GM18873 (cell line): ENCODE data around the gene SRGAP1.
"Not testable (repeated sequence)": the region's sequence is repeated elsewhere in the genome, so short reads cannot be mapped to it uniquely, and the experiment has no call there.

Experiments
- ATAC-seq: cut with Tn5 transposase; IDR thresholded peaks from one replicate; pipeline ENCODE4 v1.9.1; 2021; ENCODE audit warnings: mild to moderate bottlenecking, moderate library complexity, moderate number of reproducible peaks; ENCODE audit not compliant: unreplicated experiment, low FRiP score

SRGAP1 gene

DNA sequence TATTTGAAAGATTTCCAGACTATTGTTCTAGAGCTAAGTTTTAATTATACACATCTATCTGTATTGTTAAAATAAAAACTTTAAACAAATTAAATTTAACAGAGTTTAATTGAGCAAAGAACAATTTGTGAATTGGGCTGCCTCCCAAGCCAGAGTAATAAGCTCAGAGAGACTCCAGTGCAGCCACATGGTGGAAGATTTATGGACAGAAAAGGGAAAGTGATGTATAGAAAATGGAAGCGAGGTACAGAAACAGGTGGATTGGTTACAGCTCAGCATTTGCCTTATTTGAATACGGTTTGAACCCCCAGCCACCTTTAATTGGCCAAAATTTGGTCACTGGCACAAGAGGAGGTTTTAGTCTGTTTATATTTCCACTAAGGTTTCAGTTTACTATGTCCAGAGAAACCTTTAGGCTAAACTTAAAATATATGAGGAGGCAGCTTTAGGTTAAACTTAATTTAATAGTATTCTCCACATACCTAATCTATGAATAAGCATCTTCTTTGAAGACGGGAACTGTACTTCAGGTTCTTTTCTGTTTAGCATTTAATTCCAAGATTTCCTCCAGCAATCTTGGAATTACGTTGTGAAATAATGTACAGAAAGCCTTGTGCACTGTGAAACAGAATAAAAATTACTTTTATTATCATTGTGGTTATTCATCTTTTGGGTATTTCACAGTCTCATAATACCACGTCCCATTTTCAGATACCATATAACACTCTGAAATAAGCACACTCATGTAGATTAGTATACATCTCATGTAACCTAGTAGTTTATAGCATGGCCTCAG is 19.4 kb downstream of the SRGAP1 start:
- ATAC-seq: no peak

DNA sequence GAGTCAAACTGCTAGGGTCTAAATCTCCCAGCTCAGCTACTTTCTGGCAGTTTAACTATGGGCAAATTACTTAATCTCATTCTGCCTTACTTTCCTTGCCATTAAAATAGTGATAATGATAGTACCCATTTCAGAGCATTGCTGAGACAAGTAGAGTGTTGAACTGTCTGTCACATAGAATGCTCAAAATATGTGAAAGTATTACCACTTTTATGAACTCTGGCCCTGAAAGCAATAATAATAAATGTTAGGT is 19.9 kb downstream of the SRGAP1 start:
- ATAC-seq: no peak

DNA sequence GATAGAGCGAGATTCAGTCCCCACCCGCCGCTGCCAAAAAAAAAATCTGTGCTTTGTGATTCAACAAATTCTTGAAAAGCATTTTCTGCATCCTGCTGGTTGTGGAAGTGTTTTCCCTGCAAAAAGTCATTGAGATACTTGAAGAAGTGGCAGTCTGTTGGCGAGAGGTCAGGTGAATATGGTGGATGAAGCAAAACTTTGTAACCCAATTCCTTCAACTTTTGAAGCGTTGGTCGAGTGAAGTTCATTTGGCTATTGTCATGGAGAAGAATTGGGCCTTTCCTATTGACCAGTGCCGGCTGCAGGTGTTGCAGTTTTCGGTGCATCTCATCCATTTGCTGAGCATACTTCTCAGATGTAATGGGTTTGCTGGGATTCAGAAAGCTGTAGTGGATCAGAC is 20.9 kb downstream of the SRGAP1 start:
- ATAC-seq: no peak

DNA sequence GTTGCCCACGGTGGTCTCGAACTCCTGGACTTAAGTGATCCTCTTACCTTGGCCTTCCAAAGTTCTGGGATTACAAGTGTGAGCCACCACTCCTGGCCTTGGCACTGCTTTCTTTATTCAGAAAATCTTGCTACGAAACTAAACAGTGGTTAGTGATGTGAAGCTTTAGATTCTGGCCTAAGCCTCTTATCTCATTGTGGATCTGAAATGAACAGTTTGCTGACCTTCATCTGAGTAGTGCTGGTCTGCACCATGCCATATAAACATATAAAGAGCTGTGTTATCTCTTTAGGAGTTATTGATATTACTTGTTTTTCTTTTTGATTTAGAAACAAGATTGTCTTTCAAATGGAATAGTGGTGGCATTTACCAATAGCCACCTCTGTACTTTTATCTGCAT is 22.6 kb downstream of the SRGAP1 start:
- no peak for ATAC-seq

DNA sequence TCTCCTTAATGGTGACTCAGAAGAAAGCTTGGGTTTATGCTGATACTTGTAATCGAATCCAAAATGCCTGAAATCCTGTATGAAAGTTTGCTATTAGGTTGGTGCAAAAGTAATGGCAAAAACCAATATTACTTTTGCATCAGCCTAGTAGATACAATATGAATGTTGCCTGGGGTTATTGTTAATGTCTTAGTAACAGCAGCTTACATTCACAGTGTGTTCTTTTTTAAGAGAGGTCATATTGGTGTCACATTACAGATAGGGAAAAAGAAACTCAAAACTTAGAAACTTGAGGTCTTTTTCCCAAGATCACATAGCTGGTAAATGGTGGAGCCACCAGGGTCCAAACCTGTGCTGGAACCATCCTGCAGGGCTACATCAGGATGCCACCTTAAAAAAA is 25.2 kb downstream of the SRGAP1 start:
- no peak for ATAC-seq

DNA sequence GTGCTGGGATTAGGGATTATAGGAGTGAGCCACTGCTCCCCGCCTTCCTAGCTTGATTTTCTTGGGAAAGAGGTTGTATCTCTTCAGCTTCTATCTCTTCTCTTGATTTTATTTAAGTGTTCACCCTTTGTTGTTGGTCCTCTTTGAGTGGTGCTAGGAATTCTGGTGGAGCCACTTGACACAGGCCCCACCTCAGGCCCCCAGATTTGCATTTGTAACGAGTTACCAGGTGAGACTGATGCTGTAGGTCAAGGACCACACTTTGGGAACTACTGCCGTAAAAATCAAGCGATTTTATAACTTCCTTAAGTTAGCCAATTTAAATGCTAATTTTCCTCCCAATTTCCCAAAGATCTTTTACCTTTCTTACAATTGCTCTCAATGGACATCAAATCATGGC is 26.3 kb downstream of the SRGAP1 start:
- ATAC-seq: no peak

DNA sequence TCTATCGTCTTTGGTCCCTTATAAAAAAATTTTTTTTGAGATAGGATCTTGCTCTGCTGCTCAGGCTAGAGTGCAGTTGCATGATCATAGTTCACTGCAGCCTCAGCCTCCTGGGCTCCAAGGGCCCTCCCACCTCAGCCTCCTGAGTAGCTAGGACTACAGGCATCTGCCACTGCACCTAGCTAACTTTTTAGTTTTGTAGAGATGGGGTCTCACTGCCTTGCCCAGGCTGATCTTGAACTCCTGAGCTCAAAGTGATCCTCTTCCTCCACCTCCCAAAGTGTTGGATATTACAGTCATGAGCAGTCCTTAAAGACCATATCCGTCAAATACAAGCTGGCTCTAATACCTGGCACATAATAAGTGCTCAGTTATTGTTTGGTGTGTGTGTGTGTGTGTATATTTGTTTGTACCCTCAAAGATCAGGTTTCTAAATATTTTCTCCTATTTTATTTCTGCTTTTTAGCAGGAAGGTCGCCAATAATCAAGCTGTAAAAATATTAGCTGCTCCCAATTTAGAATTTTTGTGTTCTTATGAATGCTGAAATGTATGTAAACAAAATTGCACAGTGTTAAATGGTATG is 30.5 kb downstream of the SRGAP1 start:
- no peak for ATAC-seq

DNA sequence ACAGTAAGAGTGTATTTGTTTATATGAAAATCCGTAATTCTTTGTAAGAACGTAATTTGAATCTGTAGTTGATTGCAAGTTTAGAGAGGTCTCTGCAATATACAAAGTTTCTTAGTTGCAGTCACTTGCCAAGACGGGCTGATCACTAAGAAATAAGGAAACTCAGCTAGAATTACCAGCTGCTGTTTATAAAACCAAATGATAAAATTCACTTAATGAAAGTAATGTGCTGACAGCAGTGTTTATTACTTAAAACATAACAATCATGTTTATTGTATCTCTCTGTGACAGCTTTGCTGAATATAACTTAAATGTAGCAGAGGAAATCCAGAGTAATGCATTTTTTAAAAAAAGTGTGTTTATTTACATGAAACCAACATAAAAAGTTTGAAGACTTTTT is 31.2 kb downstream of the SRGAP1 start:
- ATAC-seq: no peak

DNA sequence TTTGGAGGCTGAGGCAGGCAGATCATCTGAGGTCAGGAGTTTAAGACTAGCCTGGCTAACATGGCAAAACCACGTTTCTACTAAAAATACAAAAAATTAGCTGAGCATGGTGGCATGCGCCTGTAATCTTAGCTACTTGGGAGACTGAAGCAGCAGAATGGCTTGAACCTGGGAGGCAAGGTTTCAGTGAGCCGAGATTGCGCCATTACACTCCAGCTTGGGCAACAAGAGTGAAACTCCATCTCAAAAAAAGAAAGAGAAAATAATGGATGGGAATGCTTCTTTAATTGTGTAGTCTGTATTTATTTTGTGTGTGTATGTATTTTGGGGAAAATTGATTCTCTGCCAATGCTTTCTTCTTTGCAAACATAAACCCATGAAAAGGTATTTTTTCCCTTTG is 32.5 kb downstream of the SRGAP1 start:
- no peak for ATAC-seq

DNA sequence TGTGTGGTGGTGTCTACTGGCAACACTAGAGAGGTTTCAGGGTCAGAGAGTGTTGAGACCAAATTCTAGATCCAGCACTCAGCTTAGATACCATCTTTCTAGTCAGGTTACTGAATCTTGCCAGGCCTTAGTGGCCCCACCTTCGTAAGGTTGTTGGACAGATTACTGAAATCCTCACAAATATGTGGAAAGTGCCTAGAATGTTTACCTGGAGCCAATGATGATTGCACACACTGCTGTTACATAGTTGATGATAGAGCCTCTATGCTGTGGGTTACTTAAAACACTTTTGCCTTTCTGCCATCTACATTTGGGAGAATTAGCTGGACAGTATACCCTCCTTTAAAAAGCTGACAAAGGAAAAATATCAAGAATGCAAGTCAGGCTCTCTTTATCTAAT is 33.2 kb downstream of the SRGAP1 start:
- no peak for ATAC-seq

DNA sequence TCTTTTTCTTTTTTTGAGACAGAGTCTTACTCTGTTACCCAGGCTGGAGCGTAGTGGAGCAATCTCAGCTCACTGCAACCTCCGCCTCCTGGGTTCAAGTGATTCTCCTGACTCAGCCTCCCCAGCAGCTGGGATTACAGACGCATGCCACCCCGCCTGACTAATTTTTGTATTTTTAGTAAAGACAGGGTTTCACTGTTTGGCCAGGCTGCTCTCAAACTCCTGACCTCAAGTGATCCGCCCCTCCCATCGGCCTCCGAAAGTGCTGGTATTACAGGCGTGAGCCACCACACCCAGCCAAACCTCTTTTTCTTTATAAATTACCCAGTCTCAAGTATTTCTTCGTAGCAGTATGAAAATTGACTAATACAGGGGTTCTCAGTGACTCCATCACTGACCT is 35.7 kb downstream of the SRGAP1 start:
- ATAC-seq: not testable (repeated sequence)

DNA sequence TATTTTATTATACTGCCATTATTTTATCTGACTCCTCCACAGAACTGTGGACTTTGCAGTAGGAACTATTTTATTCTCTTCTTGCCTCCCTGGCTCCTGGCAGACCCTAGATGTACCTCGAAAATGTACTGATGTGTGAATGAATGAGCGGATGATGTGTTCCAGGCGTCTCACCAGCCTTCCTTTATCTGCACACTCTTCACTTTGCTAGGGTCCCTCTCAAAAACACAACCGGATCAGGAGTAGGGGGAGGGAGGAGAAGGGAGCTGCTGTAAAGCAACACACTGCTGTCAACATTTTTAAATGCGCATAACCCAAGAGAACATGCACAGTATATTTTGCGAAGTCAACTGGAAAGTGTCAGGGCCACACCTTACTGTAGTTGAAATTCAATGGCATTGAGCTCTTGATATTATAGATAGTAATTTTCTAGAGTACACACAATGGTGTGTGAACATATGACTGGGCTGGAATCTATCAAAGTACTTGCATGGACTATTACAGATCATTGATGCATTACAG is 36.3 kb downstream of the SRGAP1 start:
- no peak for ATAC-seq

DNA sequence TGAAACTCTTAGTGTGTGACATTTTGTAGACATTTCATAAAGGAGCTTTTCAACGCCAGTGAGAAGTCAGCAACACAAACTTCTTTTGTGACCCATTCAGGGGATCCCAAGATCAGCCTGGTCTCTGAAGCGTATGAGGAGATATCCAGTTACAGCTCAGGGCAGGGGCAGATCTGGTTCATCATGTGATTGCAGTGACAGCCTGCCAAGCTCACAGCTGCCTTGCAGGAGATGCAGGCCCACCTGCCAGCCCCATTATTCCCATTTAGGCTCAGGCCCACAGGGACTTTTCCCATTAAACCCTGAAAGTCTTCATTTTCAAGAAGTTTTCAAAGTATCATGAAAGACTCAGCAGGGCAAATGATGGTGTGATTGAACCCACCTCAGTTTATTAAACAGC is 38.3 kb downstream of the SRGAP1 start:
- no peak for ATAC-seq

DNA sequence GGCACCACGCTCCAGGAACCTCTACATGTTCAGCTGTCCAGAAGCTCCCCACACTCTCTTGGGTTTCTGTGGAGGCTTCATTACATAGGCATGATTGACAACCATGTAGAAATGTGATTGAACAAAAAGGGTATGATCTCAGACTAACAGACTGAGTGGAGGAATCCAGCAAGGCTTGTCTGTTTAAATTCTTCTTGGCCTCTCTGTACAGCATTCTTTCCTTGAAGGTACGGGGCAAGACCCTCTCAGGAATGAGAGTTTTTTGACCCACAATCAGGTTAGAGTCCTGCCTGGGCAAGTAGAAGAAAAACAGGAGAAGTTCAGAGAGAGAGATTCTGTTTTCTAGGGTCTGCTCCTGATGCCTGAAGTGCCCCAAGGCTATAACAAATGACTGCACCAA is 40.9 kb downstream of the SRGAP1 start:
- no peak for ATAC-seq

DNA sequence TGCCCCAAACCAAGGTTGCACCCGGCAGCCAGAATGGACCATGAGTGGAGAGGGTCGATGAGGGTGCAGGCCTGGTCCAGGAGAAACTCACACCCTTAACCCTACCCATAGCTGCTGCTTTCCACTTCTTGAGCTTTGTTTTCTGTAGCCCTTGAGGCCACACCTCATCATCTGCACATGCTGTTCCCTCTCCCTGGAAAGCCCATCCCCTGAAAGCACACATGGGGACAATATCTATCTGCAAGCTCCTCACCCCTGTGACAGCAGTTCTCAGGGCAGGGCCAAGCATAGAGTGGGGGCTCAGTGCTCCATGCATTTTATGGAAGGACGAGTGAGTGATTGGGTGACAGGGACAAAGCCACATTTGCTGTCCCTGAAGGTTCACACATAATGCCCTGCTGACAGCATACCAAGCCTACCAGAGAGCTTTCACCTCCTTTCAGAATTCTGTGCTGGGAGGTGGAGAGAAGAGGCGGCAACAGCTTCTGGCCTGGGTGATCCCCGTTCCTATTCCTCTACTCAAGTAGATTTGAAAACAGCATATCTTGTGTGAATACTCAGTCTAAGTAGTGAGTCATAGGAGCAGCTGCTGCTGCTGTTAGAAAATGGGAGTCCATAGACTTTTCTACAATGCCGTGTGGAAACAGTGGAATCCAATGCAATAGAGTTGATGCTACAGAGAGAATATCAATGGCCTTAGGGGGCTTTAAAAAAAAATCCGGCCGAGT is 44.6 kb downstream of the SRGAP1 start:
- no peak for ATAC-seq

DNA sequence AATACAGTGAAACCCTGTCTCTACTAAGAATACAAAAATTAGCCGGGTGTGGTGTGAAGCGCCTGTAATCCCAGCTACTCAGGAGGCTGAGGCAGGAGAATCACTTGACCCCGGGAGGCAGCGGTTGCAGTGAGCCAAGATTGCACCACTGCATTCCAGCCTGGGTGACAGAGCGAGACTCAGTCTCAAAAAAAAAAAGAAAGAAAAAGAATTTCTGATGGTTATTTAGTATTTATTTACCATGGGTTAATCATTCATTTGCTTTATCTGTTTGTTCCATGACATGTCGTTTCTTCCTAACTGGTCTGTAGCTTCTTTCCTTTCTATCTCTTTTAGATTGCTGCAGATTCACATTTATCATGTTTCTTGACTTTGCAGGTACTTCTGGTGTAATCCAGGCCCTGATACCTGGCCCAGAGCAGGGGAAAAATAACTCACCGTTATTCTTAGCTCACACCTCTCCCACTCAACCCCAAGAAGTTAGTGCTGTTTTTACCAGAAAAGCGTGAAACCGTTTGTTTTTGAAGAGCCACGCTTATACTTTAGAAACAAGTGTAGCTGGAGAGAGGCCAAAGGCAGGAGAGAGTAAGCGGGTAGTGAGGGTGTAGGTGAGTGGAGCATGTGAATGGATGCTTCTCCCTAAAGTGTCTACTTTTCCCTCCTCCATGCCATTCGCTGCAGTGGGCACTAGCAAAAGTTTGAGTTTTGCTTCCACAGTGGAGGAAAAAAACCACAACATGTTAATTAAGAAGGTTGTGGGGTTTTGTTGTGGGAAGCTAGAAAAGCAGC is 45.4 kb downstream of the SRGAP1 start:
- ATAC-seq: no peak

DNA sequence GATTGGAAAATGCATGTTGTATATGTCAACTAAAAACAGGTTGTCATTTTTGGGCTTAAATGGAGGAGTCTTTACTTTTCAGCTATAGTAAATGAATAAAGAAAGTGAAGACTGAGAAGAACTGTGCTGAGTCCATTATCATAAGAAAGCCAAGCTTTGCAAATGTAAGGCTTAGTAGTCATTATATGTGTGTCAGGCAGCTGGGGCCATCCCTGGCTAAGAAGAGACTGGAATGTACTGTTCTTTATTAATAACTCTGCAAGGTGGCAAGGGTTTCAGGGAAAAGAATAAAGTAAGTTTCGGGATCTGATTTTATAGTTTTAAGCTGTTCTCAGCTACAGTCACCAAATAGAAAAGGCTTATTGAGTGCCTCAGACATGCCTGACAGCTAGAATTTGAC is 48.7 kb downstream of the SRGAP1 start:
- no peak for ATAC-seq

DNA sequence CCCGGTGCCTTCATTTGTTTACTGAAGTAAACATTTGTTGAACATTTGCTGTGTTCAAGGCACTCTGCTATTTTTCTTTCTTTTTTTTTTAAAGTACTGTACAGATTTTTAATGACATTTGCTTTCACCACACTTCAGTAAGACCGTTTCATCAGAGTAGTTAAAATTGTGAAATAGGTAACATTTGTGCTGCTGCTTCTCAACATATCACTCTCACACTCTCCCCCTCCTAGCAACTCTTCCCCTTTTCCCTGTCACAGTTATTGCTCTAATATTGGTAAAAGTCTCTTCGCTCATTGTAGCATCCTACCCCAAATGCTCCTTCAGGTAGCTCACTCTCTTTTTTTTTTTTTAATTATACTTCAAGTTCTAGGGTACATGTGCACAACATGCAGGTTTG is 49.6 kb downstream of the SRGAP1 start:
- ATAC-seq: no peak

DNA sequence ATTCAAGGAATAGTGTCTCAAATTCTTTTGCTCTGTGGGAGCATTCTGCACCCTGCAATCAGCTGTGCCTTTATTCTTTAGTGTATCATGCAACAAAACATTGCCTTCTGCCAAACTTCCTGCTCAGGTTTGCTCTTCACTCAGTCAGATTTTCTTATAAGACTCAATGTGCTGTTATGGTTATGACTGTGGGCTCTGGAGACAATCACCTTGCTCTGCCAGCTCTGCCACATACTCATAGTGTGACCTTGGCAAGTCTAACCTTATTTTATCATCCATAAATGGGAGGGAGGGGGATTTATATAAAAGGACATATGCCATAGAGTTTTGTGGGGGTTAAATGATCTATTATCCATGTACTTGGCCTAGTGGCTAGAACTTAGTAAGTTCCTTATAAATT is 51.3 kb downstream of the SRGAP1 start:
- ATAC-seq: no peak

DNA sequence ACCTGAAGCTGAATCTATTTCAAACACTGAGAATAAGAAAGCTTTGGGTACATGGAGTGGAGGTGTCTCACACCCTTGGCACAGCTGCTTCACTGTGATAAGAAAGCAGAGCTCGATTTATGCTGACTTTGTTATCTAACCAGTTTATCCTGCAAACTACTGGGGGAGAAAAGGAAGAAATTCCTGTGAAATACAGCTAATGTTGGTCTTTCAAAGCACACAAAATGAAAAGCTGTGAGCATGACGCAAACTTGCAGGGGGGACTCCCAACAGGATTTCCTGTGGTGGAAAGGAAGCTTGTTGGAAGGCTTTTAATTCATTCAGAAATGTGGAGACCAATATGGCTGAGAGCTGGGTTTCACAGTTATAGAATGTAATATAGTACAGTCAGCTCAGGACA is 53.4 kb downstream of the SRGAP1 start:
- no peak for ATAC-seq

DNA sequence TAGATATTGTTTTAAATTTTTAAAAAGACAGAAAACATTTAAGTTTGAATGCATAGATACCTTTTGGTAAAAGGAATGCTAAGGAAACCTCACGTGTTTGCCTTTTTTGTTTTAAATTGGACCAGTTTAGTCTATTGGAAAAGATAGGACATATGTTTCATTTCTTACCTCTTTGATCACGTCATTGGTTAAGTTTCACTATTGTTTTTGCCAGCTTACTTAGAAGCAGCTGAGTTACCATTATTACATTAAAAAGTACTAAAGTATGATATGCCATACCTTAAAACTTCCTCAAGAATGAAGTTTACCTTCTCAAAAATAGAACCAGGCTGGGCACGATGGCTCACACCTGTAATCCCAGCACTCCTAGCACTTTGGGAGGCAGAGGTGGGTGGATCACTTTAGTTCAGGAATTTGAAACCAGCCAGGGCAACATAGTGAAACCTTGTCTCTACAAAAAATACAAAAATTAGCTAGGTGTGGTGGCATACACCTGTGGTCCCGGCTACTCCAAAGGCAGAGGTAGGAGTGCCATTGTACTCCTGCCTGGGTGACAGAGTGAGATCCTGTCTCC is 54.4 kb downstream of the SRGAP1 start:
- ATAC-seq: no peak
